HEK293T (cell line): Measurements from ENCODE around the gene FBN2.

Source experiments
- ARNT ChIP-seq: fragments of 450-650 bp; IDR thresholded peaks from 2 replicates; pipeline ENCODE4 v1.6.1; 2017; ENCODE audit warnings: mild to moderate bottlenecking
- BHLHE40 ChIP-seq: fragments of 450-650 bp; IDR thresholded peaks from 2 replicates; pipeline ENCODE4 v1.6.1; 2016; ENCODE audit warnings: mild to moderate bottlenecking, moderate library complexity, borderline replicate concordance
- ELF4 ChIP-seq: fragments of 450-650 bp; IDR thresholded peaks from 2 replicates; pipeline ENCODE4 v1.6.1; 2017; ENCODE audit warnings: antibody characterized with exemption
- FOXA1 ChIP-seq: fragments of 450-650 bp; IDR thresholded peaks from 2 replicates; pipeline ENCODE4 v1.6.1; 2016; ENCODE audit warnings: mild to moderate bottlenecking
- FOXK2 ChIP-seq: fragments of 450-650 bp; IDR thresholded peaks from 2 replicates; pipeline ENCODE4 v1.6.1; 2016; ENCODE audit warnings: mild to moderate bottlenecking
- FOXM1 ChIP-seq: fragments of 450-650 bp; IDR thresholded peaks from 2 replicates; pipeline ENCODE4 v1.6.1; 2017; ENCODE audit warnings: mild to moderate bottlenecking, borderline replicate concordance
- L3MBTL2 ChIP-seq: fragments of 450-650 bp; conservative IDR thresholded peaks from 2 replicates; pipeline ENCODE4 v1.6.1; 2016; ENCODE audit warnings: mild to moderate bottlenecking
- LEF1 ChIP-seq: fragments of 450-650 bp; IDR thresholded peaks from 2 replicates; pipeline ENCODE4 v1.6.1; 2017; ENCODE audit warnings: mild to moderate bottlenecking, borderline replicate concordance
- NFRKB ChIP-seq: fragments of 450-650 bp; IDR thresholded peaks from 2 replicates; pipeline ENCODE4 v1.6.1; 2016; ENCODE audit warnings: mild to moderate bottlenecking, moderate library complexity
- PKNOX1 ChIP-seq: fragments of 450-650 bp; IDR thresholded peaks from 2 replicates; pipeline ENCODE4 v1.6.1; 2016
- SP1 ChIP-seq: fragments of 450-650 bp; IDR thresholded peaks from 2 replicates; pipeline ENCODE4 v1.6.1; 2017
- SUZ12 ChIP-seq: fragments of 450-650 bp; IDR thresholded peaks from 2 replicates; pipeline ENCODE4 v1.6.1; 2016; ENCODE audit warnings: mild to moderate bottlenecking
- TARDBP ChIP-seq: fragments of 450-650 bp; IDR thresholded peaks from 2 replicates; pipeline ENCODE4 v1.6.1; 2016
- ZNF384 ChIP-seq: fragments of 450-650 bp; IDR thresholded peaks from 2 replicates; pipeline ENCODE4 v1.6.1; 2016

GRCh38 chr5:128513806-128514205, 24.2 kb downstream of the FBN2 start:
- TF ChIP-seq ARNT (no peak), L3MBTL2 (no peak), TARDBP (no peak), SP1 (no peak), PKNOX1 (no peak), FOXM1 (no peak), BHLHE40 (no peak), ELF4 (no peak), SUZ12 (no peak), FOXK2 (no peak), LEF1 (no peak), ZNF384 (no peak), NFRKB (no peak), FOXA1 (no peak)
